ENCODE data around the gene PHLDA2. TPM values are rescaled to one million over a fixed set of nuclear protein-coding genes. Genes with fewer than 3 reads are reported as not detected.

The PHLDA2 gene
- total RNA-seq, 6 experiments from 2014 or later, result 102 to 149 (median 125) TPM

GRCh38 chr11:2930704-2931419 lies 1.6 kb upstream of the PHLDA2 start:
- H3K27ac Mint-ChIP-seq, result peak overlapping the region; percentile 96

DNA sequence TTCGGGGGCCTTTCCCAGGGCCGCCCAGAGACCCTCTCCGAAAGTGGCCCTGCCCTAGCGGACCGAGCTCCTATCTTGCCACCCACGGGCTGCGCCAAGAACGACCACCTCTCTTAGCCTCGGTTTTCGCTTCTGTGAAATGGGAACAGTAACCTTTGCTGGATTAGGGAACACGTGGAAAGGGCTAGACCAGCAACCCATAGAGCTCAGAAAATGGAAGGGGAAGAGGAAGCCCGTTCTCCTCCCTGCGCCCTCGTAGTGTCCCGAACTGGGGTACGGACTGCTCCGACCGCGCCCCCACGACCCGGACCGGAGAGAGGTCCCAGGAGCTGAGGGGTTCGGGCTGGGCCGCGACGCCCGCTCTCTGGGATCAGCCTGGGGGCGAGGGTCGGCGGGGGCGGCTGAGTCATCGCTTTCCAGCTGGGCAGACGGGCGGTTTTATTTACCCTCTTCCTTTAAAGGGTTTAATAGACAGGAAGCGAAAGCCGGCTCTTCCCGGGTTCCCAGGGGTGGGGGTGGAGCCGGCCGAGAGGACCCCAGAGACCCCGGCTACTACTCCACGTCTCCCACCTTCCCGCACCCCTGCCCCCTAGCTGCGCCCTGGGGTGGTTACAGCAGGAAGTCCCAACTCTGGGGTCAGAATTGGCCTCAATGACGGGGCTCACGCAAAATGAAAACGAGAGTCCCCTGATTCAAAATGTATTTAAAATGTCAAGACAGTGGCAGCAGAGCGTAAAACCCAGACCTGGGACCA lies 907 bp upstream of the PHLDA2 start:
- Mint-ChIP-seq H3K27me3 (ENCODE audit: insufficient read depth) (peaks cover 5% of the 10 kb centered on the region), H3K4me1 (ENCODE audit: low read depth) (peaks cover 35% of the 10 kb centered on the region), H3K4me3 (peak overlapping the region; percentile 88), H3K36me3 (ENCODE audit: low read depth) (peaks cover 14% of the 10 kb centered on the region; the same call in 1 of the 2 replicates), H3K9me3 (no peaks in the 10 kb centered on the region), H3K27ac (peak overlapping the region; percentile 96)
- peak; percentile 25 for DNase-seq
- TF ChIP-seq CTCF (IDR thresholded peaks at IDR 0.05), result no peak

More at GRCh38 chr11:2930704-2931419, 1.6 kb upstream of the PHLDA2 start:
- peaks cover 14% of the 10 kb centered on the region; the same call in 1 of the 2 replicates for H3K36me3 Mint-ChIP-seq (ENCODE audit: low read depth)
- H3K9me3 Mint-ChIP-seq, result no peaks in the 10 kb centered on the region
- H3K4me3 Mint-ChIP-seq, result peak overlapping the region; percentile 88
- peak; percentile 85 for TF ChIP-seq CTCF (IDR thresholded peaks at IDR 0.05)
- H3K4me1 Mint-ChIP-seq (ENCODE audit: low read depth), result peaks cover 35% of the 10 kb centered on the region
- H3K27me3 Mint-ChIP-seq (ENCODE audit: insufficient read depth), result peaks cover 7% of the 10 kb centered on the region
- peak; percentile 42 for DNase-seq

- Mint-ChIP-seq H3K36me3 (ENCODE audit: low read depth) (peaks cover 14% of the 10 kb centered on the region; the same call in 1 of the 2 replicates), H3K4me1 (ENCODE audit: low read depth) (peaks cover 35% of the 10 kb centered on the region), H3K27ac (peak overlapping the region; percentile 96), H3K9me3 (no peaks in the 10 kb centered on the region), H3K4me3 (peak overlapping the region; percentile 88), H3K27me3 (ENCODE audit: insufficient read depth) (peaks cover 5% of the 10 kb centered on the region)
- DNase-seq, result peak; percentile 68
- TF ChIP-seq CTCF (IDR thresholded peaks at IDR 0.05), result no peak
Observed at GRCh38 chr11:2929531-2929949, 320 bp upstream of the PHLDA2 start.

DNA sequence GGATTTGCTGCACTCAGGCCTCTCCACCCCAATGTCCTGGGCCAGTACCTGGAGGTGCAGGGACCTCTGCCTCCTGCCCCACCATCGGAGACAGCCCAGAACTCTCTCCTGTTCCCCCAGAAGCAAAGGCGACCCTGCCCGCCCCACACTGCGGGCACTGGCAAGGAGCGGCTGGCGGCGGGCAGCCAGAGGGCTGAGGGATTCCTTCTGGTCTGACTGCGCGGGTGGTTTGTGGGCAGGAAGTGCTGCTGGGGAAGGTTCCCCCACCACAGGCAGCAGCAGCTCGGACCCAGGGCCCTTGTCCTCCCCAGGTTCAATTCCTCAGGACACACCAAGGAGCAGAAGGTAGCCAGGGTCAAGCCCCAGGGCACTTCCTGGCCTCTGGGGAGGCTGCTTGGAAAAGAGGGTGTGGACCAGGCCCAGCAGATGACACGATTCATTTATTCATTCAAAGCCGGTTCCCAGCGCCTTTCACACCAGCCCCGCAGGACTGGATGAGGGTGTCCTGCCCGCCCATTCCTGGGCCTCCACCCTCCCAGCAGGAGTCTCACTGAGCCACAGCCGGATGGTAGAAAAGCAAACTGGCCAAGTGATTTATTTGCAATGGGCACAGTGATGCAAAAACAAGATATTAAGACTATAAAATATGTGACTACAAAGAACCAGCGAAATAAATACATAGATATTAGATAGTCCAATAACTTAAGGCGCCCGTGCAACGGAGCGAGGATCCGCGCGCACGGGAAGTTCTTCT lies 1.2 kb downstream of the PHLDA2 start:
- H3K9me3 Mint-ChIP-seq, result no peaks in the 10 kb centered on the region
- peak; percentile 19 for DNase-seq
- peak; percentile 1; the same call in 1 of the 2 replicates for TF ChIP-seq CTCF (IDR thresholded peaks at IDR 0.05)
- peaks cover 14% of the 10 kb centered on the region; the same call in 1 of the 2 replicates for H3K36me3 Mint-ChIP-seq (ENCODE audit: low read depth)
- H3K4me3 Mint-ChIP-seq, result peak overlapping the region; percentile 96
- H3K4me1 Mint-ChIP-seq (ENCODE audit: low read depth), result peaks cover 24% of the 10 kb centered on the region
- peaks cover 7% of the 10 kb centered on the region for H3K27me3 Mint-ChIP-seq (ENCODE audit: insufficient read depth)
- H3K27ac Mint-ChIP-seq, result peak overlapping the region; percentile 88

DNA sequence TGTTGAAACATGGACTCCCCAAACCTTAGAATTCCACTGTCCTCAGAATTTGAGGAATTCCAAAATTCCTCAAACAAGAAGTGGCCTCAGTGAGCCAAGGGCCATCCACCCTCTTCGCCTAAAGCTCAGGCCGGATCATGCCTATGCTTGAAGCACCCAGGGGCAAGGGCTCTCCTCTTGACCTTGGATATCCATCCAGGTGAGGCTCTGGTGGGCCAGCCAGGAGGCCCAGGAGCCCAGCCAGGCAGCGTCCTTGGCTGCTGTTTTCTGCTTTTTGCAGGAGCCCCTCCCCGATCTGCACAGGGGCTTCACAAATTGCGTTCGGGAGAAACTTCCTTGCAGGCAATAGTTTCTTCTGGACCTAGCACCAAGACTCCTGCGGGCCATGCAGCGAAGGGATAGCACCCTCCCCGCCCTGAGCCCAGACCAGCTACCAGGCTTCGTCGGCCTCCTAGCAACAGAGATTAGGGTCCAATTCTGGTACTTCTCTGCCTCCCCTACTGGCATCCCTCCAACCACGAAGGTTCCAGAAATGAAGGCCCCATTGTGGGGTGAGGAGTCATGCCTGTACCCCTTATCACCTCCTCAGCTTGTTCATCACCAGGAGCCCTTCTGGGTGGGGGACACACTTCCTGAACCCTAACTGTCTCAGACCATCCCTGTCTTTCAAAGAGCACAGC lies 2.0 kb downstream of the PHLDA2 start:
- H3K4me3 Mint-ChIP-seq, result peak overlapping the region; percentile 96
- peaks cover 16% of the 10 kb centered on the region for H3K4me1 Mint-ChIP-seq (ENCODE audit: low read depth)
- no peak for DNase-seq
- no peak for TF ChIP-seq CTCF (IDR thresholded peaks at IDR 0.05)
- peaks cover 7% of the 10 kb centered on the region for H3K27me3 Mint-ChIP-seq (ENCODE audit: insufficient read depth)
- H3K27ac Mint-ChIP-seq, result peak overlapping the region; percentile 88; the same call in 1 of the 2 replicates
- peaks cover 14% of the 10 kb centered on the region; the same call in 1 of the 2 replicates for H3K36me3 Mint-ChIP-seq (ENCODE audit: low read depth)
- no peaks in the 10 kb centered on the region for H3K9me3 Mint-ChIP-seq

Data from HFFc6 (cell line).